HEK293 (cell line): ENCODE results near the gene INSYN2B.

Experiments
- CTCF ChIP-seq: fragments of 450-650 bp; formaldehyde crosslinking; IDR thresholded peaks from 2 replicates; pipeline ENCODE4 v1.5.1; 2016; ENCODE audit warnings: missing biosample characterization, missing genetic modification characterization
- GLIS1 ChIP-seq: fragments of 450-650 bp; formaldehyde crosslinking; IDR thresholded peaks from 2 replicates; pipeline ENCODE4 v1.5.1; 2016; ENCODE audit warnings: missing biosample characterization, missing genetic modification characterization
- KLF16 ChIP-seq: fragments of 450-650 bp; formaldehyde crosslinking; IDR thresholded peaks from 2 replicates; pipeline ENCODE4 v1.5.1; 2017; ENCODE audit warnings: missing biosample characterization, missing genetic modification characterization
- KLF7 ChIP-seq: fragments of 450-650 bp; formaldehyde crosslinking; IDR thresholded peaks from 2 replicates; pipeline ENCODE4 v1.5.1; 2016; ENCODE audit warnings: missing biosample characterization, missing genetic modification characterization, borderline replicate concordance
- SETDB1 ChIP-seq: IDR thresholded peaks from one replicate; pipeline ENCODE4 v1.6.1; 2017; ENCODE audit warnings: mild to moderate bottlenecking, low read length, moderate library complexity, mixed read lengths; ENCODE audit not compliant: insufficient read length
- SP2 ChIP-seq: fragments of 450-650 bp; formaldehyde crosslinking; IDR thresholded peaks from 2 replicates; pipeline ENCODE4 v1.5.1; 2016; ENCODE audit warnings: missing biosample characterization, missing genetic modification characterization
- ZNF174 ChIP-seq: fragments of 450-650 bp; formaldehyde crosslinking; IDR thresholded peaks from 2 replicates; pipeline ENCODE4 v1.5.0; 2017; ENCODE audit warnings: missing biosample characterization, mild to moderate bottlenecking, missing genetic modification characterization
- ZNF274 ChIP-seq, 2 experiments: fragments of 200-500 bp in 1 of 2; fragments of 450-650 bp in 1 of 2; sonication (Bioruptor generic) in 1 of 2; formaldehyde crosslinking in 1 of 2; IDR thresholded peaks; 2 replicates each; pipeline versions ENCODE4 v1.5.1 to v1.6.1; 2014 to 2016; ENCODE audit warnings: borderline replicate concordance in 1 of 2, inconsistent platforms in 1 of 2, low read length in 1 of 2, missing biosample characterization in 1 of 2, missing genetic modification characterization in 1 of 2

GRCh38 chr5:170025853-170026252 lies 45.6 kb upstream of the INSYN2B start:
- TF ChIP-seq CTCF (tag by site-specific recombination): no peak
- no peak for TF ChIP-seq ZNF174 (tag by site-specific recombination)
- TF ChIP-seq KLF7 (tag by site-specific recombination): no peak
- no peak for TF ChIP-seq SETDB1
- TF ChIP-seq ZNF274 (IDR thresholded peaks at IDR 0.05; ENCODE audit: low read length): no peak
- no peak for TF ChIP-seq ZNF274 (tag by site-specific recombination; IDR thresholded peaks at IDR 0.05; ENCODE audit: borderline replicate concordance)
- no peak for TF ChIP-seq GLIS1 (tag by site-specific recombination)
- TF ChIP-seq KLF16: no peak
- no peak for TF ChIP-seq SP2
